Measurements from ENCODE around the gene PIGN.
"Not testable (repeated sequence)": the region's sequence is repeated elsewhere in the genome, so short reads cannot be mapped to it uniquely, and the experiment has no call there.

Gene PIGN

GRCh38 chr18:62061821-62062478 lies 124.9 kb downstream of the PIGN start:
- DNase-seq (ENCODE audit: low read depth in 2 of 2), result no peak

DNA sequence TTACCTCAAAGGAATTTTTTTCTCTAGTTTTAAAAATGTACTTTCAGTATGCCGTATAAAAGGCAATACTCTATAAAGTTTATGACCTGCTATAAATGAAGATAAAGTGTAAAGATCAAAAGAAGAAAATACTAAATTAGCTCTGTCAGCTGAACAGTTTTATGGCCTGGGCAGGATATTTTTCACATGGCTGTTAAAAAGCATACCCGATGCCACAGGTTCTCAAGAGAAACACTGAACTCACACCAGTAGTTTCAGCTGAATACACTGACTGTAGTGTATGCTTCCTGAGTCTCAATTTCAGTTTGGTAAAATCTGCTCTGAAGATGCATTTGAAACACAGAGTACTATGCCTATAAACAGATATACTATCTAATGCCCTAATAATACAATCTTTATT lies 126.0 kb downstream of the PIGN start:
- DNase-seq (ENCODE audit: low read depth in 2 of 2), result no peak

DNA sequence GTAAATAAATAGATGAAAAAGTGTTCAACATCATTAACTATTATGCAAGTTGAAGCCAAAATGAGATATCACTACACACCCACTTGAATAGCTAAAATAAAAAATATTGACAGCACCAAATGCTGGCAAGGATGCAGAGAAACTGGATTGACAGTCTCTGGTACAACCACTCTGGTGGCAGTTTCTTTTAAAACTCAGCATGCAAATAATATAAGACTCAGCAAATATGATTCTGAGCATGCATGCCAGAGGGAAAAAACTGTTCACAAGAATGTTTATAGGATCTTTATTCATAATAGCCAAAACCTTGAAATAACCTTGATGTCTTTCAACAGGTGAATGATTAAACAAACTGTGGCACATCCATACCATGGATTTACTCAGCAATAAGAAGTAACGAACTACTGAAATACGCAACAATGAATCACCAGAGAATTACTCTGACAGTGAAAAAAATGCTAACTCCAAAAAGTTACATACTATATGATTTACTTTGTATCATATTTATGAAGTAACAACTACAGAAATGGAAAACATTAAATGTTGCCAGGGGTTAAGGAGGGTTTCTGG lies 131.8 kb downstream of the PIGN start:
- DNase-seq (ENCODE audit: low read depth in 2 of 2), result no peak

GRCh38 chr18:62048279-62048678 lies 138.6 kb downstream of the PIGN start:
- DNase-seq (ENCODE audit: low read depth in 2 of 2), result no peak

- no peak for DNase-seq (ENCODE audit: low read depth in 2 of 2)
Measured at GRCh38 chr18:62045316-62045715, 141.5 kb downstream of the PIGN start.

DNA sequence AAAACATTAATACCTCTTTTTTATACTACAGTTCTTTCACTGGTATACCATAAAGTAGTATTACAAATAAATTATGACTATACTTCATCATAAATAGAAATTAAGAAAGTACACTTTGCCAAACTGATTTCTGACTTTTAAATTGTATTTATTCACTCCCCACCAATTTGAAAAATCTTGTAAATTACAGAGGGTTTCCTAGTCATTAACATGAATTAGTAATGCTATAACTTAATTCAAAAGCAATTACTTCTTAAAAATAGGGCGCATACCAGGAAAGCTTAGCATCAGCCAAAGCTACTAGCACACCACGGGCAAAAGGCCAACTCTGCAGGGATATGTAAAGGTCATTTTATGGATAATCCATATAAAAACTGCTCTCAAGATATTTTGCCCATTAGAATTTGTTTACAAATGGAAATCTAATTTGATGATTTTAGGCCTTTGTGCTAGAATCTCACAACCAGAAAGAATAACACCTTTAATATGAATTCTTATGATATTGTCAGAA lies 142.3 kb downstream of the PIGN start:
- no peak for DNase-seq (ENCODE audit: low read depth in 2 of 2)

DNA sequence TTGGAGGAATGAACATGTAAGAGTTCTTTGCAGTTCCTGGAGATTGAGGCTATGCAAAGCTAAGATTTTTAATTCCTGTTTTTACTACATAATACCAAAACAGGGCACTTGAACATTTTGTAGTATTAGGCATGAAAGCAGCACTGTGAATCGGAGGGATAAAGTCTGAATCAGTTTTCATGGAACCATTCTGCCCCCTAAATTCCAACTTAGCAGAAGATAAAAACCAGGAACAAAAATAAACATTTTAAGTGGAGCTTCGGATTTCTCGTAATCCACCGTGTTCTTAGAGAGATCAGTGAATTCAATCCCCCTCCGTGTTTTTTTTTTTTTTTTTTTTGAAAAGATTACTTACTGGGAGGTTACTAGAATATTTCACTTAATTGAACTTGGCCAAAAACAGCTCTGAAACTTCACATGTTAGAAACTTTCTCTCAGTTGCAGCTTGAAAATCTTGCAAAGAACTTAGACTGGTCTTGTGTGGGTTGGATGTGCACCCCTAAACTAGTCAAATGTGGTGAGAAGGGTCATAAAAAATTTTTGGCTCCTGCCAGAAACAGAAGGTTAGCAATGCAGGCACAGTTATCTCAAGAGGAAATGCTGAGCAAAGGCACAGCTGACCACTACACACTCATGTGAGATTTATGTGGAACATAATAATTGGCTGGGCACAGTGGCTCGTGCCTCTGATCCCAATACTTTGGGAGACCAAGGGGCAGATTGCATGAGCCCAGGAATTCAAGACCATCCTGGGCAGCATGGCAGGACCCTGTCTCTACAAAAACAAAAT lies 148.7 kb downstream of the PIGN start:
- no peak for DNase-seq (ENCODE audit: low read depth in 2 of 2)

DNA sequence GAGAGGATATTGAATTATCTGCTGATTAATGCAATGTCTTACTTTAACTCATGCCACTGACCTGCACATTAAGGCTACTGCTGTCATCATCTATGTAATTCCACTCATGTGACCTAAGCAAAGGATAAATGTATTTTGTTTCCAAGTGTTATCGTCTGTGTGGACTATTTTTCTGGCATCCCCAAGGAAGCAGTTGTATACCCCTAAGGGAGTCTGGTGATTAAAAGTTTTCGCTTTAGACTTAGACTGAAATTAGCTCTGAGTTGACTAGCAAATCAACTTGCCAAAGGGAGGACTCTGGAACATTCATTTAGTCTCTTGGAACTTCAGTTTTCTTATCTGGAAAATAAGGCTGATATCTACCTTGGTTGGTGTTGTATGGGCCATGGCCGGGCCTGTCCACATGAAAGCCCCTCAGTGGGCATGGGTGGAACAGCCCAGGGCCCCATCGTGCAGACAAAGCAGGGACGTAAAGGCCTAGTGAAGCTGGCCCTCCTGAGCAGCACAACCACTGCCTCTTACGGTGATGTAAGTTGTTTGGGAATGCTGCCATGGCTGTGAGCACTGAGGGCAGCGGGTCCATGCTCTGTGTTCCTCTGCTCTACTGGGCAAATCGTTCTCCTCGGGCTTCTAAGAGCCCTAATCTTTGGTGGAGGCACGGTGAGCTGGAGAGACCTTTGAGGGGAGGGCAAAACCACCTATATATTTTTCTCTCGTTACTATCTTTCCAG lies 149.7 kb downstream of the PIGN start:
- DNase-seq (ENCODE audit: low read depth in 2 of 2), result no peak

DNA sequence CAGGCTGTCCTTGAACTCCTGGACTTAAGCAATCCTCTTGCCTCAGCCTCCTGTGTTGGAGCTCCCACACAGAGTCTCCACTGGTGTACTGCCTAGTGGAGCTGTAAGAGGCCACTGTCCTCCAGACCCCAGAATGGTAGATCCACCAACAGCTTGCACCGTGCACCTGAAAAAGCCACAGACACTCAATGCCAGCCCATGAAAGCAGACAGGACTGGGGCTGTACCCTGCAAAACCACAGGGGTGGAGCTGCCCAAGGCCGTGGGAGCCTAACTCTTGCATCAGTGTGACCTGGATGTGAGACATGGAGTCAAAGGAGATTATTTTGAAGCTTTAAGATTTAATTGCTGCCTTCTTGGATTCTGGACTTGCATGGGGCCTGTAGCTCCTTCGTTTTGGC lies 152.6 kb downstream of the PIGN start:
- not testable (repeated sequence) for DNase-seq (ENCODE audit: low read depth in 2 of 2)

DNA sequence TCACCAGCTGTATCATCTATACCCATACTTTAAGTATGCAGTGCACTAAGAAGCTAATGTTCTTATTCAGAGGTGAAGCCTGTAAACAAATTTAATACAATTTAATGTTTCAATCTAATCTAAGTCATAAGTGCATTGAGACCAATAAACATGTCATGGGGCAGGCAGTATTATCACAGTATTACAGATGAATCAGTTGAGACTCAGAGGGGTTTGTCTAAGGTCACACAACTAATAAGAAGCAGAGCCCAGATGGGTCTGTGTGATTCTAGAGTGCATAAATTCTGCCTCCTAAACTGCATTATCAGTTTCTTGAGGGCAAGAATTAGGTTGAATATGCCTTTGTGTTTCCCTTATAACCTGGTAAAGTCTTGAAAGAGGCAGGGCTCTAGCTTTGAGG lies 153.1 kb downstream of the PIGN start:
- DNase-seq (ENCODE audit: low read depth in 2 of 2), result no peak

DNA sequence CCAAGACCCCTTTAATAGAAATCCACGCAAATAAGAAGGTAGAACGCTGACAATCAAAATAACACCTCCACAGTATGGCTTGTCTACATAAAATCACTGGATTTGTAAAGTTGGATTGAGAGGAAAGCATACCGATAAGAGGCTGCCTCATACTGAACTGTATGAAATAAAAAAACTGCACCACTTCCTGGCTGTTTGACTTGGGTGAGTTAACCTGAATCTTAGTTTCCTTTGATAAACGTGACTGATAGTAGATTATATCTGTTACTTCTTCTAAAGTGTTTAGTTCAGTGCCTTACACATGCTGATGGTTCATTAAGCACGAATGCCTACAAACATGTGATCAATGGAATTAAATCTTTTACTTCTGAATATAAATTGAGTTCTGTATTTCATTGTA lies 153.6 kb downstream of the PIGN start:
- DNase-seq (ENCODE audit: low read depth in 2 of 2), result no peak

GRCh38 chr18:62030091-62030985 lies 156.5 kb downstream of the PIGN start:
- DNase-seq (ENCODE audit: low read depth in 2 of 2), result no peak

GRCh38 chr18:62028715-62029114 lies 158.1 kb downstream of the PIGN start:
- no peak for DNase-seq (ENCODE audit: low read depth in 2 of 2)

GRCh38 chr18:62027914-62028520 lies 158.8 kb downstream of the PIGN start:
- DNase-seq (ENCODE audit: low read depth in 2 of 2), result no peak

- no peak for DNase-seq (ENCODE audit: low read depth in 2 of 2)
Measured at GRCh38 chr18:62026586-62026985, 160.3 kb downstream of the PIGN start.

DNA sequence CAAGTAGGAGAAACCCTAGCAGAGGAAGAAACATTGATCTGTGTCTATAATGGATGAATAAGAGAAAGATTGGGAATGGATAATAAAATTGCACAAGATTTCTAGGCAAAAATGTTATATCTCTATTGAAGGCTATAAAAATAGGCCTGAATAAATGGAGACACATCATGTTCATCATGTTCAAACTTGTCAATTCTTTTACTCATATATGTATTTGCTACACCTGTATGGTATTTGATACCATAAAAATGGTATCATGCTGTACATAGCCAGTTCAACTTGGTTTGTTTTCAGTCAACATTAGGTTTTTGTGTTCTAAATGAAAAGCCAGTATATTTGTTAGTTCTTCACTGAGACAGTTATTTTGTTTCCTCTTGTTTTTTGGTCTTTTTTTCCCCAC lies 161.9 kb downstream of the PIGN start:
- DNase-seq (ENCODE audit: low read depth in 2 of 2), result no peak

DNA sequence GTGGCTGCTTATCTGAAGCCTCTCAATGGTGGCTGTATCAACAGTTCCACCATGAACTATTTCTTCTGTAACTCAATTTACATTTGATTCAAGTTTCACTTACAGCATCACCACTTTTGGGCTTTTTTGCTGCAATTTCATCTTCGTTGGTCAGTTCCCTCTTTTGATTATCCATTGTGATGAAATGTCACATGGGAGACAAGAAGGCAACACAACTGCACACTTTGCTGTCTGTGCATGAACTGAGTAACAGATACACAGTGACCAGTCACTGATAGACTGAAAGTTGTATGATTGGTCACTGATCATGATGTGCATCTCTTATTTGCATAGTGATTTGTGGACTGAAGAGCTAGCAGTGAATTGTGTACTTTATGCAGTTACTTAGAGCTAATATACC lies 163.3 kb downstream of the PIGN start:
- DNase-seq (ENCODE audit: low read depth in 2 of 2), result no peak

- DNase-seq (ENCODE audit: low read depth in 2 of 2), result no peak
Measured at GRCh38 chr18:62018759-62019041, 168.2 kb downstream of the PIGN start.

- DNase-seq (ENCODE audit: low read depth in 2 of 2), result no peak
Measured at GRCh38 chr18:62018034-62018758, 168.7 kb downstream of the PIGN start.

GRCh38 chr18:62017618-62018017 lies 169.2 kb downstream of the PIGN start:
- no peak for DNase-seq (ENCODE audit: low read depth in 2 of 2)

Data from stimulated activated CD8-positive, alpha-beta memory T cell treated with anti-CD3 and anti-CD28 coated beads, Interleukin-2, amount 100 ng/mL, for 1 hour (primary cell).